Endothelial cell of hepatic sinusoid (primary cell): ENCODE data around the gene NGRN.
"Not testable (repeated sequence)": the region's sequence is repeated elsewhere in the genome, so short reads cannot be mapped to it uniquely, and the experiment has no call there.

Source experiments
- in situ Hi-C: cut with HindIII; loops from 2 replicates; pipeline ENCODE4 v1.10.0; 2017; ENCODE audit warnings: low sequenced_read_pairs

The NGRN gene

GRCh38 chr15:90278467-90278866, 13.0 kb downstream of the NGRN start:
- in situ Hi-C loops: not testable (repeated sequence)

- in situ Hi-C loops: not testable (repeated sequence)
Observed at GRCh38 chr15:90280743-90281142, 15.3 kb downstream of the NGRN start.

GRCh38 chr15:90281637-90282036, 16.2 kb downstream of the NGRN start:
- in situ Hi-C loops: not testable (repeated sequence)

- in situ Hi-C loops: no loop called here
Observed at GRCh38 chr15:90286678-90287077, 21.2 kb downstream of the NGRN start.

GRCh38 chr15:90287101-90287500, 21.6 kb downstream of the NGRN start:
- in situ Hi-C loops: no loop called here

GRCh38 chr15:90287946-90288345, 22.5 kb downstream of the NGRN start:
- in situ Hi-C loops: no loop called here

GRCh38 chr15:90291679-90292356, 26.3 kb downstream of the NGRN start:
- in situ Hi-C loops: no loop called here

GRCh38 chr15:90293040-90293810, 27.8 kb downstream of the NGRN start:
- in situ Hi-C loops: not testable (repeated sequence)

GRCh38 chr15:90294159-90294558, 28.7 kb downstream of the NGRN start:
- in situ Hi-C loops: no loop called here

- in situ Hi-C loops: no loop called here
Observed at GRCh38 chr15:90294601-90295269, 29.3 kb downstream of the NGRN start.

- in situ Hi-C loops: no loop called here
Observed at GRCh38 chr15:90295270-90295648, 29.8 kb downstream of the NGRN start.

- in situ Hi-C loops: not testable (repeated sequence)
Observed at GRCh38 chr15:90296316-90296884, 30.9 kb downstream of the NGRN start.

GRCh38 chr15:90297021-90297420, 31.5 kb downstream of the NGRN start:
- in situ Hi-C loops: no loop called here

GRCh38 chr15:90300541-90300940, 35.1 kb downstream of the NGRN start:
- in situ Hi-C loops: no loop called here

- in situ Hi-C loops: no loop called here
Observed at GRCh38 chr15:90300988-90301706, 35.7 kb downstream of the NGRN start.

GRCh38 chr15:90301707-90302300, 36.3 kb downstream of the NGRN start:
- in situ Hi-C loops: no loop called here

GRCh38 chr15:90305355-90305754, 39.9 kb downstream of the NGRN start:
- in situ Hi-C loops: not testable (repeated sequence)

- in situ Hi-C loops: no loop called here
Observed at GRCh38 chr15:90305932-90306331, 40.5 kb downstream of the NGRN start.

- in situ Hi-C loops: no loop called here
Observed at GRCh38 chr15:90306560-90306959, 41.1 kb downstream of the NGRN start.

- in situ Hi-C loops: no loop called here
Observed at GRCh38 chr15:90307661-90308060, 42.2 kb downstream of the NGRN start.
